Gastroesophageal sphincter (tissue), 4 donors: ENCODE data around the gene S100A14. TPM values are rescaled to one million over a fixed set of nuclear protein-coding genes. Genes with fewer than 3 reads are reported as not detected.
A peak's percentile ranks its signal among the peaks of the same experiment; 100 is the strongest.

Experiments
- ATAC-seq: fragments of 150-250 bp; one replicate; pipeline ENCODE4 v1.9.1; 2016; ENCODE audit warnings: mild to moderate bottlenecking, moderate library complexity
- H3K27ac ChIP-seq, 4 donors: fragments of 200-600 bp; sonication (generic) in 3 of 4; 1 replicate in 3 of 4; 2 replicates in 1 of 4; pipeline ENCODE4 v1.5.1; 2016 to 2019
- H3K27me3 ChIP-seq: fragments of 200-600 bp; sonication (generic); one replicate; pipeline ENCODE4 v1.5.1; 2019
- H3K36me3 ChIP-seq, 2 donors: fragments of 200-600 bp; sonication (generic); one replicate each; pipeline ENCODE4 v1.5.1; 2019; ENCODE audit warnings: control low read depth in 1 of 2
- H3K4me1 ChIP-seq, 3 donors: fragments of 200-600 bp; sonication (generic); 1 replicate in 2 of 3; 2 replicates in 1 of 3; pipeline ENCODE4 v1.5.1; 2016 to 2019; ENCODE audit warnings: control low read depth in 2 of 3
- H3K4me3 ChIP-seq, 2 donors: fragments of 200-600 bp; sonication (generic); one replicate each; pipeline ENCODE4 v1.5.1; 2019; ENCODE audit warnings: mild to moderate bottlenecking in 1 of 2, moderate library complexity in 1 of 2
- H3K9me3 ChIP-seq, 3 donors: fragments of 200-600 bp; sonication (generic); one replicate each; pipeline ENCODE4 v1.5.1; 2017 to 2019; ENCODE audit warnings: control low read depth in 2 of 3
- CTCF ChIP-seq, 4 experiments: fragments of 200-600 bp in 2 of 4; fragments of 450-650 bp in 2 of 4; sonication (generic) in 1 of 4; IDR thresholded peaks; one replicate each; pipeline ENCODE4 v1.5.1; 2017 to 2019; ENCODE audit warnings: antibody characterized with exemption in 4 of 4, mild to moderate bottlenecking in 2 of 4, moderate library complexity in 2 of 4
- EP300 ChIP-seq: sonication (generic); formaldehyde crosslinking; IDR thresholded peaks from one replicate; pipeline ENCODE4 v1.6.1; 2017; ENCODE audit warnings: antibody characterized with exemption, mild to moderate bottlenecking
- POLR2A ChIP-seq, 2 donors: fragments of 450-650 bp; IDR thresholded peaks; one replicate each; pipeline ENCODE4 v1.6.1; 2017; ENCODE audit warnings: antibody characterized with exemption in 2 of 2, mild to moderate bottlenecking in 2 of 2, moderate library complexity in 1 of 2
- POLR2AphosphoS5 ChIP-seq: sonication (generic); formaldehyde crosslinking; IDR thresholded peaks from one replicate; pipeline ENCODE4 v1.6.1; 2017; ENCODE audit warnings: antibody characterized with exemption
- WGBS, 2 donors: methylation state at CpG; one replicate each; pipeline ENCODE4 v1.1.5; 2018; ENCODE audit warnings: low coverage in 1 of 2; 5-methylcytosine and 5-hydroxymethylcytosine counted together
- total RNA-seq, 4 donors: library from RNA; depleted of rRNA; stranded (reverse); fragments of >200 nt; gene quantifications; one replicate each; pipeline ENCODE4 v1.1.0, GENCODE V29; 2016

The S100A14 gene
- total RNA-seq, 4 donors from 2014 or later: 0.85 to 82.1 (median 5.0) TPM

- H3K4me3 ChIP-seq: peak overlapping the region in 1 of 2 donors; percentile 80
- peaks cover 0 to 14% (median 8%) of the 10 kb centered on the region in 3 donors for H3K4me1 ChIP-seq
- H3K9me3 ChIP-seq: no peaks in the 10 kb centered on the region
- H3K36me3 ChIP-seq: peaks cover 0 to 52% of the 10 kb centered on the region in 2 donors
- H3K27me3 ChIP-seq: no peaks in the 10 kb centered on the region
- WGBS, 2 donors: 74 to 87% methylated on average over 9 of the region's 9 CpGs
- H3K27ac ChIP-seq: peak overlapping the region in 3 of 4 donors; percentile 96 to 98 (median 97)
- ATAC-seq: no peak
- no peak for TF ChIP-seq CTCF (IDR thresholded peaks at IDR 0.05)
- TF ChIP-seq POLR2A (IDR thresholded peaks at IDR 0.05): no peak
- no peak for TF ChIP-seq EP300
- TF ChIP-seq POLR2AphosphoS5: no peak
These were observed 43.5 kb upstream of the S100A14 start for GRCh38 chr1:153659656-153660055.

- peak overlapping the region; percentile 72 to 80 for H3K4me3 ChIP-seq
- H3K27me3 ChIP-seq: no peaks in the 10 kb centered on the region
- no peaks in the 10 kb centered on the region for H3K9me3 ChIP-seq
- no peak for ATAC-seq
- TF ChIP-seq CTCF (IDR thresholded peaks at IDR 0.05) (no peak), EP300 (no peak), POLR2AphosphoS5 (no peak), POLR2A (IDR thresholded peaks at IDR 0.05) (no peak)
- H3K4me1 ChIP-seq: peaks cover 0 to 14% (median 8%) of the 10 kb centered on the region in 3 donors
- H3K36me3 ChIP-seq: peaks cover 0 to 47% of the 10 kb centered on the region in 2 donors
- H3K27ac ChIP-seq: peak overlapping the region; percentile 70 to 98 (median 96)
- 40 to 50% methylated on average over 2 to 4 of the region's 8 CpGs for WGBS, 2 donors
These were observed 43.0 kb upstream of the S100A14 start for GRCh38 chr1:153659175-153659534.

- Histone ChIP-seq H3K27ac (peak within 1 kb of the TSS; percentile 70 to 98 (median 96)), H3K9me3 (no peaks in the 10 kb centered on the region), H3K4me3 (peak within 1 kb of the TSS; percentile 72 to 80), H3K4me1 (peaks cover 0 to 14% (median 8%) of the 10 kb centered on the region in 3 donors), H3K27me3 (no peaks in the 10 kb centered on the region), H3K36me3 (peaks cover 0 to 41% of the 10 kb centered on the region in 2 donors)
- WGBS, 2 donors: 0 to 10% methylated on average over 3 to 11 of the region's 53 CpGs
- peak; percentile 48 to 66 for TF ChIP-seq POLR2A (IDR thresholded peaks at IDR 0.05)
- peak in 2 of 4 experiments; percentile 30 to 44 for TF ChIP-seq CTCF (IDR thresholded peaks at IDR 0.05)
- TF ChIP-seq POLR2AphosphoS5: peak; percentile 65
- no peak for TF ChIP-seq EP300
- ATAC-seq: peak; percentile 98
These were observed 42.5 kb upstream of the S100A14 start, which contains the start of gene SNAPIN for GRCh38 chr1:153658400-153659174. Gene SNAPIN (plus strand): TSS chr1:153658703. CDS start chr1:153658744, 41 bp downstream.

GRCh38 chr1:153655333-153655732, 39.2 kb upstream of the S100A14 start:
- Histone ChIP-seq H3K27me3 (no peaks in the 10 kb centered on the region), H3K4me3 (no peak overlapping the region), H3K9me3 (no peaks in the 10 kb centered on the region), H3K36me3 (peaks cover 0 to 9% of the 10 kb centered on the region in 2 donors), H3K4me1 (peaks cover 0 to 14% (median 8%) of the 10 kb centered on the region in 3 donors), H3K27ac (no peak overlapping the region)
- ATAC-seq: no peak
- 82 to 100% methylated on average over 1 to 3 of the region's 3 CpGs for WGBS, 2 donors
- no peak for TF ChIP-seq EP300
- TF ChIP-seq POLR2A (IDR thresholded peaks at IDR 0.05): no peak
- no peak for TF ChIP-seq POLR2AphosphoS5
- no peak for TF ChIP-seq CTCF (IDR thresholded peaks at IDR 0.05)
